HG02885 (cell line): ENCODE measurements around the gene PIBF1.
"Not testable (repeated sequence)": the region's sequence is repeated elsewhere in the genome, so short reads cannot be mapped to it uniquely, and the experiment has no call there.

Experiments used
- ATAC-seq: cut with Tn5 transposase; IDR thresholded peaks from one replicate; pipeline ENCODE4 v1.9.1; 2021; ENCODE audit warnings: mild to moderate bottlenecking; ENCODE audit not compliant: unreplicated experiment, poor library complexity

PIBF1 gene

GRCh38 chr13:72820156-72820897 is 38.4 kb downstream of the PIBF1 start:
- no peak for ATAC-seq

GRCh38 chr13:72820898-72821279 is 39.0 kb downstream of the PIBF1 start:
- no peak for ATAC-seq

- no peak for ATAC-seq
These were observed 41.1 kb downstream of the PIBF1 start for GRCh38 chr13:72823081-72823480.

- no peak for ATAC-seq
These were observed 41.8 kb downstream of the PIBF1 start for GRCh38 chr13:72823724-72824123.

- no peak for ATAC-seq
These were observed 52.7 kb downstream of the PIBF1 start for GRCh38 chr13:72834601-72835000.

- ATAC-seq = peak; percentile 99
These were observed 58.0 kb downstream of the PIBF1 start for GRCh38 chr13:72839831-72840426.

- ATAC-seq = no peak
These were observed 61.1 kb downstream of the PIBF1 start for GRCh38 chr13:72842991-72843390.

- ATAC-seq = not testable (repeated sequence)
These were observed 63.2 kb downstream of the PIBF1 start for GRCh38 chr13:72845148-72845547.

GRCh38 chr13:72849571-72849970 is 67.6 kb downstream of the PIBF1 start:
- no peak for ATAC-seq

GRCh38 chr13:72850959-72851677 is 69.2 kb downstream of the PIBF1 start:
- no peak for ATAC-seq

GRCh38 chr13:72851678-72852014 is 69.7 kb downstream of the PIBF1 start:
- ATAC-seq = no peak

- no peak for ATAC-seq
These were observed 70.3 kb downstream of the PIBF1 start for GRCh38 chr13:72852207-72852606.

- ATAC-seq = no peak
These were observed 71.1 kb downstream of the PIBF1 start for GRCh38 chr13:72853000-72853399.

- peak; percentile 91 for ATAC-seq
These were observed 82.4 kb downstream of the PIBF1 start for GRCh38 chr13:72864142-72865011.

GRCh38 chr13:72868229-72868628 is 86.3 kb downstream of the PIBF1 start:
- no peak for ATAC-seq

- no peak for ATAC-seq
These were observed 93.3 kb downstream of the PIBF1 start for GRCh38 chr13:72875233-72875632.

- ATAC-seq = no peak
These were observed 102.2 kb downstream of the PIBF1 start for GRCh38 chr13:72884101-72884500.

GRCh38 chr13:72886272-72887067 is 104.5 kb downstream of the PIBF1 start:
- no peak for ATAC-seq

GRCh38 chr13:72889495-72889894 is 107.6 kb downstream of the PIBF1 start:
- no peak for ATAC-seq

- ATAC-seq = no peak
These were observed 108.6 kb downstream of the PIBF1 start for GRCh38 chr13:72890546-72890945.
